ENCODE data around the gene WASL. TPM values are rescaled to one million over a fixed set of nuclear protein-coding genes. Genes with fewer than 3 reads are reported as not detected.
"Not testable (repeated sequence)": the region's sequence is repeated elsewhere in the genome, so short reads cannot be mapped to it uniquely, and the experiment has no call there.

WASL gene
- total RNA-seq, 2 donors from 2014 or later = 38.1 to 58.1 TPM

DNA sequence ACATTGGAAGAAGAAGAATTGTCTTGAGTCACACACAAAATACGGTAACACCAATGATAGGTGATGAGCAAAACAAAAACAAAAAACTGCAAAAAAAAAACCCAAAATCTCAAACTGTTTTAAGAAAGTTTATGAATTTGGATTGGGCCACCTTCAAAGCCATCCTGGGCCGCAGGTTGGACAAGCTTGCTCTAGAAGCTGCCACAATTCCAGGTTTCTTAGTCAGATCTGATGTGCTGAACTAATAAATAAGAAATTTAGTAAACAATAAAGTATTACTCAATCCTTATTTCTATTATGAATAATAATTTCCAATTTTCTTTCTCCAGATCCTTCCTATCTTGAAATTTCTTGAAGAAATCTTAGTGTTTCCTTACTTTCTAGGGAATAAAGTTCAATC lies 10.0 kb downstream of the WASL start:
- intact Hi-C loops (cut with DNase I) = no loop called here
- no peak for DNase-seq (ENCODE audit: low spot score)

DNA sequence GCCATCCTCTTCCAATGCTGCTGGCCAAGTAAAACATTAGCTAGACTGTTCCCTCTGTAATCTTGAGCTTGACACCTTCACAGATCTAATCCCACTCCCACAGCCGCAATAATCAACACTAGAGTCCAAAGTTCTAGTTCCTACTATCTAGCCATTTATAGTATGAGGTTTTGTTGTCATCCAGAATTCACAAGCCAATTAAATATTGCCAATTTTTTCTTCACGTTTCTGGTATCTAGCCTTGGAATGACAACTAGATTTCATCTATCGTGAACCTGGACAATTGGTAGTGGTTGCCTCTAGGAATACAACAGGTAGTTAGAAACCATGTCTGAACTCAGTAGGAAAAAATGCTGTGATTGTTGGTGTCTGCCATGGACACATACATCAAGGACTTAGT lies 10.4 kb downstream of the WASL start:
- intact Hi-C loops (cut with DNase I) = no loop called here
- DNase-seq (ENCODE audit: low spot score) = no peak

DNA sequence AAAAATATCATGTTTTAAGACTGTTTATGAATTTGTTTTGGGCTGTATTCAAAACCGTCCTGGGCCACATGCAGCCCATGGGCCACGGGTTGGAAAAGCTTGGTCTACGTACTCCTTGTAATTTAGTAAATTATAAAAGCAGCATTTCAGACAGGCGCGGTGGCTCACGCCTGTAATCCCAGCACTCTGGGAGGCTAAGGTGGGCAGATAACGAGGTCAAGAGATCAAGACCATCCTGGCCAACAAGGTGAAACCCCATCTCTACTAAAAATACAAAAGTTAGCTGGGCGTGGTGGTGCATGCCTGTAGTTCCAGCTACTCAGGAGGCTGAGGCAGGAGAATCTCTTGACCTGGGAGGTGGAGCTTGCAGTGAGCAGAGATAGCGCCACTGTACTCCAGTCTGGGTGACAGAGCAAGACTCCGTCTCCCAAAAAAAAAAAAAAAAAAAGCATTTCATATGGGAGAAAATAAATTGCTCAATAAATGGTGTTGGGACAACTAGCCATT lies 11.6 kb downstream of the WASL start:
- DNase-seq (ENCODE audit: low spot score); intact Hi-C loops (cut with DNase I): not testable (repeated sequence)

DNA sequence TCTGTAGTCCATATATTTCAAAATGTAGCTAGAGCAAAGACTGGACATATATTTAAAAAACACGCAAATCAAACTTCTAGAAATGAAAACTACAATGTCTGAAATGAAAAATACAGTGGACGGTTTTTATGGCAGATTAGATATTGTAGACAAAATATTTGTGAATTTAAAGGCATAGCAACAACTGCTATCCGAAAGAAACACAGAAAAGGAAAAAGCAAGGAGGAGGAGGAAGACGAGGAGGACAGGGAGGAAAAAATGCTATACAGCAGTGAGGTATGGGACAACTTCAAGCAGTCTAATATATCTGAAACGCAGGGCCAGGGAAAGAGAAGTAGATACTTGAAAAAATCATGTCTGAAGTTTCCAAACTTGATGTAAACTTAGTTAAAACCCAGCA lies 13.3 kb downstream of the WASL start:
- intact Hi-C loops (cut with DNase I) = no loop called here
- no peak for DNase-seq (ENCODE audit: low spot score)

DNA sequence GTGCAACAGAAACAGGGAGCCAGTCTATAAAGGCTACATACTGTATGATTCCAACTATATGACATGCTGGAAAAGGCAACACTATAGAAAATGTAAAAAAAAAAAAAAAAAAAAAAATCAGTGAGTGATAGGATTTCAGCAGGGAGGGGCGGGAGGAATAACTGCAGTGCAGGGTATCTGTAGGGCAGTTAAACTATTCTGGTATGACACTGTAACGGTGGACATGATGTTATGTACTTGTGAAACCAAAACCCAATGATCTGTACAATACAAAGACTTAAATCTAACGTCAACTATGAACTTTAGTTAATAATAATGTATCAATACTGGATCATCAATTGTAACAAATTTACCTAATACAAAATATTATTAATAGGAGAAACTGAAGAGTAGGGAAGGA lies 14.3 kb downstream of the WASL start:
- DNase-seq (ENCODE audit: low spot score) = no peak
- intact Hi-C loops (cut with DNase I) = no loop called here

DNA sequence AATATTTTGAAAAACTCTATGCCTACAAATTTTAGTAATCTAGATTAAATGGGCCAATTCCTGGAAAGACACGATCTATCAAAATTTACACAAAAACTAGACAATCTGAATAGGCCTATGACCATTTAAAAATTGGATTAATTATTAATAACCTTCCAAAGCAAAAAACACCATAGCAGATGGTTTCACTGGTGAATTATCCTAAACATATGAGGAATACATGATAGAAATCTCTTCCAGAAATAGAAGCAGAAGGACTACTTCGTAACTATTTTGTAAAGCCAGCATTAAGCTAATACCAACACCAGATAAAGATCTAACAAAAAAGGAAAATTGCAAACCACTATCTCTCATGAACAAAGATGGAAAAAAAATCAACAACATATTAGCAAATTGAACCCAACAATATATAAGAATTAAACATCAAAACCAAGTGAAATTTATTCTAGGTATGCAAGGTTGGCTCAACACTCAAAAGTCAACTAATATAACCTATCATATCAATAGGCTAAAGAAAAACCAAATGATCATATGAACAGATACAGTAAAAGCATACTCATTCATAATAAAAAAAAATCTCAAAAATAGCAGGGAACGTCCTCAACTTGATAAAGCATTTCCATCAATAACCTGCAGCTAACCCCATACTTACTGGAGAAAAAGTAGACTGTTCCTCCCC lies 16.3 kb downstream of the WASL start:
- intact Hi-C loops (cut with DNase I) = no loop called here
- no peak for DNase-seq (ENCODE audit: low spot score)

DNA sequence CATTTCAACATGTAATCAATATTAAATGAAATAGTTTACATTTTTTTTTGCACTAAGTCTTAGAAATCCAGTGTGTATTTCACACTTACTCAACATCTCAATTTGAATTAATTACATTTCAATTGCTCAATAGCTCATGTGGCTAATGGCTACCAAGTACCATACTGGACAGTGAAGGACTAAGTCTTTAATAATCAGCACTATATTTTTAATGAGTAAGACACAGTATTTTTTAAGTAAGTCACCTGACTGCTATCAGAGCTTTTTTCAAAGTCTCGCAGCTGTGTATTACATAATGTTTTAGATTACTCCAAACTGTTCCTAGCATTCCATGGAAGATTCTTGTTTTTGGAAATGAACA lies 19.6 kb downstream of the WASL start:
- DNase-seq (ENCODE audit: low spot score) = no peak
- intact Hi-C loops (cut with DNase I) = no loop called here

DNA sequence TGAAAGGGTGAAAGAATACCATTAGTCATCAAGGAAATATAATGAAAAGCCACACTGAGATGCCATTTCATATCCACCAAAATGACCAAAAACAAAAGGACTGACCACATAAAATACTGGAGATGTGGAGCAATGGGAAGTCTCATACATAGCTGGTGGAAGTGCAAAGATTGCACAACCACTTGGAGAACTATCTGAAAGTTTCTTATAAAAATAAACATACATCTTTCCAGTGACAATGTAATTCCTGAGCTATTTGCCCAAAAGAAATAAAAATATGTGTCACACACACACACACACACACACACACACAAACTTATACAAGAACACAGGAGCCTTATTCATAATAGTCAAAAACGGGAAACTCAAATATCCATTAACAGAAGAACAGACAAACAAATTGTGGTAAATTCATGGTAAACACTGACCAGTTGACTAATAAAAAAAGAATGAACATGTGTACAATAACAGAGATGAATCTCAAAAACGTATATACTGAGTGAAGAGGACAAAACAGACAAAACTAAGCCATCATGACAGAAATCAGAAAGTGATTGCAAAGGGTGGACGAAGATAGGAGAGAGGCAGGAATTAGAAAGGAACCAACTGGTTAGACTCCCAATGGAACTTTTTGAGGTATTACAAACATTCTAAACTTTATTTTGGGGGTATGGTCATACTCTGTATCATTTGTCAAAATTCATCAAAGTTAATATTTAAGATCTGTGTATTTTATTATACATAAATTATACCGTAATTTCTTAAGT lies 21.5 kb downstream of the WASL start:
- intact Hi-C loops (cut with DNase I) = no loop called here
- no peak for DNase-seq (ENCODE audit: low spot score)

DNA sequence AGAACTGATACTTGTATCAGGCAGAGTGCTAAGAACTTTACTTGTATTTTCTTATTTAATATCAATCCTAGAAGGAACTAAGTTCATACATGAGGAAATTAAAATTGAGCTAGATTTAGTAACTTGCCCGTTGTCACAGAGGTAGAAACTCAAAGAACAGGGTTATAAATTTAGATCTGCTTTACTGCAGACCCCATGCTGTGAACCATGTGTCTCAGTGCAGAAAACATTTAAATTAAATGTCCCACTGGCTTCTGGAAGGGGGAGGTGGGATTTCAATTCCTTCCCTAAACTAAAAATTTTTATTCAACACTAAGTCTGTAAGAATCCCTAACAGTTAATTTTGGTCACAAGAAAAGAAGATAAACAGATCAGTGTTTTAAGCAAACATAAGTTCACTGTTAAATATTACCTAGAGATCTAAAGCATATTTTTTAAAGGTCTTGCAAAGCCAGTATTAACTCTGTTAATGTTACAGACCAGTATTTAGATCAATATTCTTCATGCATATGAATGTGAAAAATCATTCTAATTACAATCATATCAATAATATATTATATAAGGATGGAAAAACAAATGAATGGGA lies 23.1 kb downstream of the WASL start:
- no peak for DNase-seq (ENCODE audit: low spot score)
- intact Hi-C loops (cut with DNase I) = no loop called here

DNA sequence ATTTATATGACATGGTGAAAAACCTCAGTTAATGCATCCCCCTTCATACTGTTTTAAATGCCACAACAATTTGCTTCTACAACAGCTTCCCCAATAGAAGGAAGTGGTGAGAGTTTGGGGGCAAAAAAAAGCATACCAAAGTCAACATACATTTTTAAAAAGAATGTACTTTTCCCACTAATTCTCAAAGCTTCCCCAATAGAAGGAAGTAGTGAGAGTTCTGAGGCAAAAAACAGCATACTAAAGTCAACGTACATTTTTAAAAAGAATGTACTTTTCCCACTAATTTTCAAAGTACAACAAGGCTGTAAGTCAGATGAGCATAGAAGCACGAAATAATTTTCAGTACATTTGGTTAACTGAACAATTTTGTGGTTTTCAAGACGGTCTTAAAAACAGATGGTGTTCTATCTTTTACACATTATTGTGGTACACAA lies 24.0 kb downstream of the WASL start:
- intact Hi-C loops (cut with DNase I) = no loop called here
- no peak for DNase-seq (ENCODE audit: low spot score)

DNA sequence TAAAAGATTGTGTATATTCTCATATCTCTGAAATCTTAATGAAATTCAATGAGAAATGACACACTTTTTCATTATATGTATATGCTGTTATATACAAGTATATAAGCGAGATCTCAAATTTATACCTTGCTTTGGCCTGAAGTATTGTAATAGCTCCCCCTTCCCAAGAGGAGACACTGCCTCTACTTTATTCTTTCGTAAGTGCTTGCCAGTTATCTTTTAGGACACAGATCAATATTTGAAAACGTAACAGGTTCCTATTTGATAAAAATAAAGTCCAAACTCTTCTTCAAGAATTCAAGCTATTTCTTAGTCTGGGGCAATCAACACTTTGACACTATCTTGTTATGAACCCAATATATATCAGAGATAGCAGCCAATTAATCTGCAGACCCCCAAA lies 24.9 kb downstream of the WASL start:
- intact Hi-C loops (cut with DNase I) = no loop called here
- no peak for DNase-seq (ENCODE audit: low spot score)

DNA sequence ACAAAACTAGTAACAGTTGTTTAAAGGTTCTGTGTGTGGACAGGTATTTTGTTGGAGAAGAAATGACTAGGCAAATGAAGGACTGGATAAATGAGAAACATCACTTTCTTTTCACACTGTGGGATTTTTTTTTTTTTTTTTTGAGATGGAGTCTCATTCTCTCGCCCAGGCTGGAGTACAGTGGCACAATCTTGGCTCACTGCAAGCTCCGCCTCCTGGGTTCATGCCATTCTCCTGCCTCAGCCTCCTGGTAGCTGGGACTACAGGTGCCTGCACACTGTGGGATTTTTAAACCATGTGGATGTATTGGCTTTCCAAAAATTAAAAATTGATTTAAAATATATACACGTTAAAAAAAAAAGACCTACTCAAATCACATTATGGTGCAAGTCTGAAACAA lies 28.3 kb downstream of the WASL start:
- intact Hi-C loops (cut with DNase I); DNase-seq (ENCODE audit: low spot score): not testable (repeated sequence)

DNA sequence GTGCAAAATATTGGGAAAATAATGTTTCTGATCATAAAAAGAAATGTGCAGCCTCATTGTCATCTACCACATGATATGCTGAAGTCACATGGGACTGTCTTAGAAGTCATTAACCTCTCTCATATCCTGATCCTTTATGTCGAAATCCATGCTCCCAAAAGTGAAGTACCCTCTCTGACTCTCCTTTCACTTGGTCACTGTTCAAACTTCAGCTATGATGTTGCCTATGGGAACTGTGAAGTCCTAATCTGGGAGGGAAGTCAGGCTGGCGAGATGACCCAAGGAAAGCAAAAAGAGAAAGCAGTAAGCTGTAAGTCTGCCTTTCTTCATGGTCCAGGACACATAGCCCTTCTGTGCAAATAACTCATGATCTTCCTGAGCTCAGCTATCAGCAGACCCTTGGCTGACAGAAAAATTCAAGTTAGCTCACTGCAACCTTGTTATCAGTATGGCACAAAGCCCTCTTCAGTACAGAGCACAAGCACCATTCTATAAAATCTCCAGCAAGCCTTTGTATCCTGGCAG lies 29.5 kb downstream of the WASL start:
- DNase-seq (ENCODE audit: low spot score) = no peak
- intact Hi-C loops (cut with DNase I) = no loop called here

DNA sequence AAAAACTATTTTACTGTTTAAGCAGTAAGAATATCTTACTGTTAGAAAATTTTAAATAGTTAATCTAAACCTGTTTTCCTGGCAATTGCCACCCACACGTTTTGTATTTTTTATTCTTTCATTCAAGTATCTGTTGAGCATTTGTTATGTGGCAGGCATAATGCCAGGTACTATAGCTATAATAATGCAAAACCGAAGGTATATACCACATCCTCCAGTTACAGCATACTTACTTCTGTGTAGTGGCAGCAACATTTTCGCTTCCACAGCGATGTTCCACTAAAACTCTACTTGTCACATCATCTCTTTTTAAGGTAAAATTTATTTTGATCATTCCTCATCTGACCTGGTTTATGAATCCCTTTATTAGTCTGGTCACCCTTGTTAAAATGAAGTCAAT lies 30.0 kb downstream of the WASL start:
- intact Hi-C loops (cut with DNase I) = no loop called here
- no peak for DNase-seq (ENCODE audit: low spot score)

DNA sequence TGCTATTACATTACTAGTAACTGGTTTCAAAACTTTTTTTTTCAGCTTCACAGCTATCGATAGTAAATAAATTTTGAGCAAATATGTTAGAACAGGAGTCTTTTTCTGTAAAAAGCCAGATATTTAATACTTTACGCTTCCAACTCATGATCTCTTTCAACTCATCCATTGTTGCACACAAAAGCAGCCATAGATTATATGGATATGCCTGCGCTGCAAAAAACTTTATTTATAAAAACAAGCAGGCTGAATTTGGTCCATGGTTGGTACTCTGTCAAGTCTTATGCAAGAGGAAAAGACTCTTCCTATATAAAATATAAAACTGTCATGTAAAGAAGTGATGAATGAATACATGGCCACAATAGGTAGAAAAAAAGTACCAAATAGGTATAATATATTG lies 31.1 kb downstream of the WASL start:
- no peak for DNase-seq (ENCODE audit: low spot score)
- intact Hi-C loops (cut with DNase I) = no loop called here

DNA sequence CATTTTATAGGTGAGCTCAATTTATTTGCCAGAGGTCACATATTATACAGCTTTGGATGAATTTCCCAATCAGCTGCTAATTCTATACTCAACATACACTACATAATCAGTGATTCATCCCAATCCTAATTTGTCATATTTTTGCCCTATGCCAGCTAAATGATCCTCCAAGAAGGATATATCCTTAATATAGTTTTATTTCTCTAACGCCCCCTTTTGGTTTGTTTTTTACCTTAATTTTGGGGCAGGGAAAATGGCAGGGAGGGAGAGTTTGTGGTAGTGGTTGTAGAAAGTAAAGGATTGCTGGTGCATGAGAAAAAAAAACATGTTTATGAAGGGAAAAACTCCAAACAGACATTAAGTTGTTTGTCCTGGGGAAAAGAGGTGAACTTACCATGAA lies 31.9 kb downstream of the WASL start:
- DNase-seq (ENCODE audit: low spot score) = no peak

DNA sequence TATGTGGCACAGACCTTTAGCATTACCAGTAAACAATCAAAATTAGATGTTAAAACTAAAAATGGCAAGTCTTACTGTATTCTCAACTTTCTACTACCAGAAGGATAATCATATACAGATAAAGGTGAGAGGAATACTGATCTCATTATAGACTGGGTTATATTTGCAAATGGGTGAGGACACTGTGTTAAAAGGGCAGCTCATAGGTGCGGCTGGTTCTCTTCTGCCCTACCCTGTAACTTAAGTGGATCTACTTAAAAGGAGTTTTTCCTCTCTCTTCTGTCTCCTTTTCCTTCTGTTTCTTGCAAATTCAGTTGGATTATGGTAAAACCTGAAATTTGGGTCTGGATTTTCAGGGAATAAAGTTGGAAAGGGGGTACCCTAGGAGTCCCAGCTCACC lies 33.0 kb downstream of the WASL start:
- intact Hi-C loops (cut with DNase I) = no loop called here
- no peak for DNase-seq (ENCODE audit: low spot score)

More for the DNA sequence above, 31.9 kb downstream of the WASL start:
- intact Hi-C loops (cut with DNase I) = no loop called here

DNA sequence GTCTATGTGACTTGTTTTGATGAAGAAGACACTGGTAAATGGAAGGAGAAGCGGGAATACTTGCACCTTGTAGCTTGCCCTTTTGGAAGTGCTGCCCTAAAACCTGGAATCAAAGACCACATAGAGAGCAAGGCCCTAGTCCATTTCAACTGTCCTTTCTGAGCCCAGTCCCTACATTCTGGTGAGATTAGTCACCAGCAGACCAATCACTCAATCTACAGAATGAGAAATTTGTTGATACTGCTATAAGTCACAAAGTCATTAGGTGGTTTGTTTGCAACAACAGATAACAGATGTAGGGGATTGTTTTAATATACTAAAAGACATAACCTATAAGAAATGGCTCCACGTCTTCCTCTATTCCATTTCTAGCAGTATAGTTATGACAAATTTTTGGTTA lies 33.6 kb downstream of the WASL start:
- no peak for DNase-seq (ENCODE audit: low spot score)
- intact Hi-C loops (cut with DNase I) = no loop called here

DNA sequence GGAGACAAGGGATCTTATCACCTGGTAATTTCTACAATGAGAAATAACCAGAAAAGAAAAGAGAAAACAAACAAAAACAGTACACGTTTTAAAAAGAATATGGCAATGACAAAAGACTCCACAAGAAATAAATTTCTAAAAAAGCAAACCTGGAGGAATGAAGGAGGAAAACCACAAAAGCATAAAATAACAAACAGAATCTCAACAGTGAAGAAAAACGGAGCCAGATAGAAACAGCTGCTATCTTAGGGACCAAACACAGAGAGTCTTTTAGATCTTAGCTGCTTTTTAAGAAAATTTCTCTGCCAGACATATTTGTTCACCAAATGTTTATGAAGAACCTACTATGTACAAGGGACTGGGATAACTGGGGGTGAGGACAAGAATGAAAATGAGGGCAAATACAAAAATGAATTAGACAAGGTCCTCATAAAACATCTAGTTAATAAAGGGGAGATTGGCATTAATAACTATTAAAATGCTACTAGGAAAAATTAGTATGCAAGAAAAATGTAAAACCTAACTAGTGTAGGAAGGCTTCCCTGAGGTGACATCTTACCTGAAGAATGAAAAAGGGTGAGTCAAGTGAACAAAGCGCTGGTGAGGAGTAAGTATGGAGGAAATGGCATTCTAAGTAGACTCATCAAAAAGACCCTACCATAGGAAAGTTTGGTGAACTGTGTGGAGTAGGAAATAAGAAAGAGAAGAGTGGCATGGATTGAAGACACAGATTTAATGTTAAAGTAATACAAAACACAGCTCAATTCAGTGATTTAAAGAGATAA lies 34.3 kb downstream of the WASL start:
- DNase-seq (ENCODE audit: low spot score) = no peak
- intact Hi-C loops (cut with DNase I) = no loop called here

DNA sequence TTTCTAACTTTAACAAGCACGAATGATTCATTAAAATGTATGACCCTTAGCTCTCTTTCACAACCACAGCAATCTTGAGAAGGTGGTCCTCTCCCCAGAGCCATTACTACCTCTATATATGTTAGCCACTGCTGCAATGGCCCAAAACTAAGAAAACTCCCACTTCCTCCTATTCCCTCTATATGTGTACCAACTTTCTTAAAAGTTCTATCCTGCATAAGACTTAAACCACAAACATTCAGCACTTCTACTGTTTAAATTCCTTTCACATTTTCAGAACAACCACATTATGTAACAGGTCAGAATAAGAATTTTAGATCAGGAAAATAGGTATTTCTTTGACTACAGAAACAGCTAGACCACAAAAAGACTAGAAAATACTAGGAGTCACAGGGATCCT lies 36.2 kb downstream of the WASL start:
- intact Hi-C loops (cut with DNase I) = no loop called here
- DNase-seq (ENCODE audit: low spot score) = no peak
